Osteocyte (in vitro differentiated cells): Measurements from ENCODE around the gene TTC7B. TPM values are rescaled to one million over a fixed set of nuclear protein-coding genes. Genes with fewer than 3 reads are reported as not detected.
A peak's percentile ranks its signal among the peaks of the same experiment; 100 is the strongest.

Experiments
- DNase-seq: peaks from one replicate; pipeline ENCODE4 v3.0.0; 2021; ENCODE audit warnings: mixed read lengths; ENCODE audit not compliant: unreplicated experiment; ENCODE audit errors: extremely low spot score
- H3K27ac Mint-ChIP-seq: one replicate; pipeline ENCODE4 v1.8.0; 2021; ENCODE audit warnings: mild to moderate bottlenecking, mixed read lengths; ENCODE audit not compliant: unreplicated experiment
- H3K27me3 Mint-ChIP-seq: one replicate; pipeline ENCODE4 v1.8.0; 2021; ENCODE audit warnings: mixed read lengths; ENCODE audit not compliant: unreplicated experiment
- H3K36me3 Mint-ChIP-seq: one replicate; pipeline ENCODE4 v1.8.0; 2021; ENCODE audit warnings: mixed read lengths; ENCODE audit not compliant: unreplicated experiment
- H3K4me1 Mint-ChIP-seq: one replicate; pipeline ENCODE4 v1.8.0; 2021; ENCODE audit warnings: mixed read lengths; ENCODE audit not compliant: unreplicated experiment
- H3K4me3 Mint-ChIP-seq: one replicate; pipeline ENCODE4 v1.8.0; 2021; ENCODE audit warnings: mild to moderate bottlenecking, moderate library complexity, mixed read lengths; ENCODE audit not compliant: unreplicated experiment
- H3K9me3 Mint-ChIP-seq: one replicate; pipeline ENCODE4 v1.8.0; 2021; ENCODE audit warnings: mixed read lengths; ENCODE audit not compliant: unreplicated experiment
- CTCF ChIP-seq: fragments of 200-600 bp; sonication (generic); IDR thresholded peaks from 2 replicates; pipeline ENCODE4 v1.5.0; 2021; ENCODE audit warnings: antibody characterized with exemption, mild to moderate bottlenecking, moderate library complexity
- total RNA-seq: library from RNA; stranded (reverse); gene quantifications from 2 replicates; pipeline ENCODE4 v1.2.1, GENCODE V29; 2021

Gene TTC7B
- total RNA-seq, 1 donor from 2014 or later = 43.2 TPM

- peak overlapping the region; percentile 12 for H3K27ac Mint-ChIP-seq
- DNase-seq = no peak
- peaks cover 7% of the 10 kb centered on the region for H3K4me1 Mint-ChIP-seq
- no peaks in the 10 kb centered on the region for H3K27me3 Mint-ChIP-seq
- H3K36me3 Mint-ChIP-seq = peaks cover 5% of the 10 kb centered on the region
- no peak for TF ChIP-seq CTCF
- no peak overlapping the region for H3K4me3 Mint-ChIP-seq
- H3K9me3 Mint-ChIP-seq = peaks cover 7% of the 10 kb centered on the region
Measured at GRCh38 chr14:90743425-90743824, 72.8 kb downstream of the TTC7B start.

- Mint-ChIP-seq H3K4me3 (no peak overlapping the region), H3K27ac (no peak overlapping the region)
- DNase-seq = peak; percentile 44
Measured at GRCh38 chr14:90742729-90743128, 73.5 kb downstream of the TTC7B start.

GRCh38 chr14:90742252-90742651 is 74.0 kb downstream of the TTC7B start:
- Mint-ChIP-seq H3K36me3 (no peaks in the 10 kb centered on the region), H3K9me3 (no peaks in the 10 kb centered on the region), H3K4me1 (peaks cover 7% of the 10 kb centered on the region), H3K27me3 (no peaks in the 10 kb centered on the region), H3K4me3 (no peak overlapping the region), H3K27ac (no peak overlapping the region)
- peak; percentile 6 for DNase-seq
- no peak for TF ChIP-seq CTCF

More at GRCh38 chr14:90742729-90743128, 73.5 kb downstream of the TTC7B start:
- no peak for TF ChIP-seq CTCF
- Mint-ChIP-seq H3K9me3 (peaks cover 3% of the 10 kb centered on the region), H3K4me1 (peaks cover 7% of the 10 kb centered on the region), H3K27me3 (no peaks in the 10 kb centered on the region), H3K36me3 (peaks cover 2% of the 10 kb centered on the region)

GRCh38 chr14:90741682-90741946 is 74.6 kb downstream of the TTC7B start:
- no peak for DNase-seq
- no peak overlapping the region for H3K4me3 Mint-ChIP-seq
- H3K27me3 Mint-ChIP-seq = no peaks in the 10 kb centered on the region
- no peaks in the 10 kb centered on the region for H3K36me3 Mint-ChIP-seq
- no peak overlapping the region for H3K27ac Mint-ChIP-seq
- no peaks in the 10 kb centered on the region for H3K9me3 Mint-ChIP-seq
- peaks cover 7% of the 10 kb centered on the region for H3K4me1 Mint-ChIP-seq
- TF ChIP-seq CTCF = no peak

GRCh38 chr14:90740946-90741681 is 75.1 kb downstream of the TTC7B start:
- peak; percentile 73 for DNase-seq
- no peak for TF ChIP-seq CTCF
- Mint-ChIP-seq H3K4me1 (peaks cover 7% of the 10 kb centered on the region), H3K27ac (no peak overlapping the region), H3K9me3 (no peaks in the 10 kb centered on the region), H3K27me3 (no peaks in the 10 kb centered on the region), H3K36me3 (no peaks in the 10 kb centered on the region), H3K4me3 (no peak overlapping the region)
